Measurements from ENCODE around the gene ACSS1. TPM values are rescaled to one million over a fixed set of nuclear protein-coding genes. Genes with fewer than 3 reads are reported as not detected.

ACSS1 gene
- total RNA-seq, 2 experiments from 2014 or later = 40.9 to 42.5 TPM

DNA sequence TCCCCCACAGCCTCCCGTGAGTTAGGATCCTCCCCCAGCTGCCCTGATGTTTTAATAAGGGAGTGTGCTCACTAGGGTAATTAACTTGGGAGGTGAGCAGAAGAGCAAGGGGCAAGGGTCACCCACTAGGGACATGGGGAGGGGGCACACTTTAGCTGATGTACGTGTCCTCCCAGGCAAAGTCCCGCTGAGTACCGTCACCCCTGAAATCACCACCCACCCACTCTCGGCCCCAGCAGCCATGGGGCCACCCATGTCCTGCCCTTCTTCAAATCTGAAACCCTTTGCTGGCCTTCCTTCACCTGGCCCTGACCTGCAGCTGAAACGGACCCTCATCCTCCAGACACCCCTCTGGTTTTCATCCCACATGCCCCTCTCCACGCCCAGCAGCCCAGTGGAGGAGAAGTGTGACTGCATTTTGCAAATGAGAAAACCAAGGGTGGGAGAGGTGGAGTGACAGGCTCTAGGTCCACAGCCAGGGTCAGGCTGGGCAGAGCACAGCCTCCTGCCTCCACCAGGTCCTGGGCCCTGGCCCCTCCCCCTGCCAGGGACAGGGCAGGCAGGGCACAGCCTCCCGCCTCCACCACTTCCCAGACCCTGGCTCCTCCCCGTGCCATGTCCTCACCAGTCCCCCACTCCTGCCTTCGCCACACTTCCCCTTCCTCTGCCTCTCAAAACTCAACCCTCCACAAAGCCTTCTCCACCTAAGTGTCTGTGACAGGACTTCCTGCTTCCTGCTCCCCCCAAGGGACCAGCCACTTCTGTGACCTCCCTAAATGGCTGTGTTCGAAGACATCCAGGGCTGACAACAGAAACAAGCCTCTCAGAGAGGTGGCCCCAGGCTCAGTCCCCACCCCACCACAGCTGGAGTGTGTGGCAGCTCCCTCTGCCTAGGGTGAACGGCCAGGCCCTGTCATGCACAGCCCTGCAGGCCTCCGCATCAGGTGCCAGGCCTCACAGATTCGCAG, 15.1 kb downstream of the ACSS1 start:
- peaks cover 51% of the 10 kb centered on the region for H3K4me1 Mint-ChIP-seq (ENCODE audit: low read depth)
- peak overlapping the region; percentile 37 for H3K4me3 Mint-ChIP-seq
- peaks cover 8% of the 10 kb centered on the region for H3K36me3 Mint-ChIP-seq (ENCODE audit: low read depth)
- H3K9me3 Mint-ChIP-seq (ENCODE audit: insufficient read depth) = no peaks in the 10 kb centered on the region
- peak overlapping the region; percentile 89 for H3K27ac Mint-ChIP-seq
- ChIA-PET CTCF (no interaction called here), POLR2A (interaction anchor here (0.7 to 4.1 kb wide), 2 partner anchors 11 to 15 kb away, joined by 3 to 19 read pairs; partner anchors contain the start of gene ACSS1)
- no peaks in the 10 kb centered on the region for H3K27me3 Mint-ChIP-seq (ENCODE audit: low read depth)
- ATAC-seq (peak; percentile 84), DNase-seq (peak; percentile 77)

GRCh38 chr20:25041813-25042530, 16.0 kb downstream of the ACSS1 start:
- Mint-ChIP-seq H3K4me3 (no peak overlapping the region), H3K27me3 (ENCODE audit: low read depth) (no peaks in the 10 kb centered on the region), H3K36me3 (ENCODE audit: low read depth) (peaks cover 8% of the 10 kb centered on the region), H3K9me3 (ENCODE audit: insufficient read depth) (no peaks in the 10 kb centered on the region), H3K27ac (peak overlapping the region; percentile 89), H3K4me1 (ENCODE audit: low read depth) (peaks cover 60% of the 10 kb centered on the region)
- CTCF ChIA-PET = no interaction called here
- no peak for DNase-seq
- POLR2A ChIA-PET = interaction anchor here (4.1 kb wide), 1 partner anchor 16 kb away, joined by 19 read pairs; the partner anchor contains the start of gene ACSS1
- ATAC-seq = no peak

DNA sequence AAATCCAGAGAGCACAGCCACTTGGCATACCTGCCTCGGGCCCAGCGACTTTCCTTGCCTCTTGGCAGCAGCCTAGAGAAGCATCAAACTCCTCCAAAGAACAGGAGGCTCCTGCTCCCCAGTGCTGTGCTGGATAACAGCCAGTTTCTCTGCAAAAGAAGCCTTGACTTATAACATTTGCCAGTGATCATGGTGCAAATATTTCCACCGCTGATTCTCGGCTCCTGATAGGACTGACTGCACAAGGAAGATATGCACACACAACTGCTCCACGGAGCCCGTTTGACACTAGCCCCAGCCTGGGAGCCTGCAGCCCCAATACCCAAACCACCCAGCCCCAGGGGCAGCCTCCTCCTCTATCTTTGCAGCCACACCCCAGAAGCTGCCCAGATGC, 17.5 kb downstream of the ACSS1 start:
- no peaks in the 10 kb centered on the region for H3K9me3 Mint-ChIP-seq (ENCODE audit: insufficient read depth)
- H3K27ac Mint-ChIP-seq = peak overlapping the region; percentile 34
- CTCF ChIA-PET = no interaction called here
- no peak overlapping the region for H3K4me3 Mint-ChIP-seq
- H3K27me3 Mint-ChIP-seq (ENCODE audit: low read depth) = no peaks in the 10 kb centered on the region
- peaks cover 13% of the 10 kb centered on the region for H3K36me3 Mint-ChIP-seq (ENCODE audit: low read depth)
- peaks cover 75% of the 10 kb centered on the region for H3K4me1 Mint-ChIP-seq (ENCODE audit: low read depth)
- POLR2A ChIA-PET = no interaction called here
- no peak for DNase-seq
- ATAC-seq = no peak

- CTCF ChIA-PET = interaction anchor here (1.2 kb wide), 1 partner anchor 46 kb away, joined by 3 read pairs; no protein-coding TSS in a partner anchor
- H3K36me3 Mint-ChIP-seq (ENCODE audit: low read depth) = peaks cover 13% of the 10 kb centered on the region
- H3K9me3 Mint-ChIP-seq (ENCODE audit: insufficient read depth) = no peaks in the 10 kb centered on the region
- no peak for DNase-seq
- H3K27me3 Mint-ChIP-seq (ENCODE audit: low read depth) = no peaks in the 10 kb centered on the region
- no peak for ATAC-seq
- peaks cover 75% of the 10 kb centered on the region for H3K4me1 Mint-ChIP-seq (ENCODE audit: low read depth)
- POLR2A ChIA-PET = no interaction called here
- H3K27ac Mint-ChIP-seq = peak overlapping the region; percentile 55
- no peak overlapping the region for H3K4me3 Mint-ChIP-seq
Measured at GRCh38 chr20:25039697-25040437, 18.1 kb downstream of the ACSS1 start.

GRCh38 chr20:25038591-25039015, 19.3 kb downstream of the ACSS1 start:
- H3K36me3 Mint-ChIP-seq (ENCODE audit: low read depth) = peaks cover 13% of the 10 kb centered on the region
- H3K4me1 Mint-ChIP-seq (ENCODE audit: low read depth) = peaks cover 69% of the 10 kb centered on the region
- no peaks in the 10 kb centered on the region for H3K27me3 Mint-ChIP-seq (ENCODE audit: low read depth)
- H3K4me3 Mint-ChIP-seq = no peak overlapping the region
- POLR2A ChIA-PET = interaction anchor here (1.6 to 4.2 kb wide), 2 partner anchors 10 to 19 kb away, joined by 4 to 31 read pairs; partner anchors contain the start of gene ACSS1
- H3K27ac Mint-ChIP-seq = peak overlapping the region; percentile 86
- CTCF ChIA-PET = interaction anchor here (1.2 kb wide), 1 partner anchor 44 kb away, joined by 3 read pairs; no protein-coding TSS in a partner anchor
- DNase-seq = no peak
- ATAC-seq = no peak
- H3K9me3 Mint-ChIP-seq (ENCODE audit: insufficient read depth) = no peaks in the 10 kb centered on the region

GRCh38 chr20:25038103-25038410, 19.9 kb downstream of the ACSS1 start:
- no peak overlapping the region for H3K4me3 Mint-ChIP-seq
- CTCF ChIA-PET = interaction anchor here (1.5 to 2.5 kb wide), 2 partner anchors 27 to 106 kb away, joined by 3 to 17 read pairs; no protein-coding TSS in a partner anchor
- ATAC-seq (no peak), DNase-seq (no peak)
- H3K27me3 Mint-ChIP-seq (ENCODE audit: low read depth) = no peaks in the 10 kb centered on the region
- H3K4me1 Mint-ChIP-seq (ENCODE audit: low read depth) = peaks cover 67% of the 10 kb centered on the region
- no peaks in the 10 kb centered on the region for H3K9me3 Mint-ChIP-seq (ENCODE audit: insufficient read depth)
- H3K36me3 Mint-ChIP-seq (ENCODE audit: low read depth) = peaks cover 13% of the 10 kb centered on the region
- POLR2A ChIA-PET = interaction anchor here (1.6 to 4.2 kb wide), 2 partner anchors 11 to 20 kb away, joined by 4 to 31 read pairs; partner anchors contain the start of gene ACSS1
- H3K27ac Mint-ChIP-seq = peak overlapping the region; percentile 86

DNA sequence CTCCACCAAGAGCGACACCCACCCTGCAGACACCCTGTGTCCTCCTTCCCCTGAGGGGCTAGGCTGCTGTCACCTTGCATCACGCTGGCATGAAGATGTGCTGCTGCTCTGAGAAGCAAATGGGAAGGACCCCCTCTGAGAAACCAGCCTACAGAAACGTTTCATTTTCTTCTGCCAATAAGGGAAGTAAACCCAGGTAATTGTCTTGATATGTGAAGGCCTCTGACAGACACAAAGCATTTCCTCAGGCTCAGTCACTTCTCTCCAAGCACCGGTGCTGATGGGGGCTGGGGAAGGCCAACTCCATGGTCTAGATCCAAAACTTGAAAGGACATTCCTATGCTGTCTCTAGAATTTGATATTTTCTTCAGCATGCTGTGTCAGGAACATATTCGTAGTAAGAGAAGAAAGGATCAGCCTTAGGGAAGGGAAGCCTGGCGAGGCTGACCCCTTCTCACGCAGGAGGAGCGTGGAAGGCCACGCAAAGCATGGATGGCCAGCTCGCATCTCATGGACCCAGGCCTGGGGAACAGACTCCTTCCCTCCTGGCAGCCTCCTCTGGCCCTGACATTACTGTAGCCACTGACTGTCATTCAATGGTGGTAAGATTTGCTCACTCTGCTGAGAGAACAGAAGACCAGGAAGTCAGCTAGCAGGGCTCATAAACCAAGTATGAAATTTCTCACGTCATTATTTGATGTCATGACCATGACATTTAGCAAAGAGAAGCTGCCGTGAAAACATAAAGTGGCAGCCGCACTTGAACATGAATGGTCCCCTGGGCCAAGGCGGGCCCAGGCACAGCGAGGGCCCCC, 20.4 kb downstream of the ACSS1 start:
- no peaks in the 10 kb centered on the region for H3K27me3 Mint-ChIP-seq (ENCODE audit: low read depth)
- ChIA-PET CTCF (interaction anchor here (1.2 to 2.5 kb wide), 5 partner anchors 18 to 105 kb away, joined by 3 to 17 read pairs (median 7); no protein-coding TSS in a partner anchor), POLR2A (interaction anchor here (1.6 to 4.2 kb wide), 2 partner anchors 11 to 20 kb away, joined by 4 to 31 read pairs; partner anchors contain the start of gene ACSS1)
- H3K27ac Mint-ChIP-seq = peak overlapping the region; percentile 86
- H3K4me3 Mint-ChIP-seq = peak overlapping the region; percentile 52
- no peaks in the 10 kb centered on the region for H3K9me3 Mint-ChIP-seq (ENCODE audit: insufficient read depth)
- peak; percentile 27 for DNase-seq
- H3K36me3 Mint-ChIP-seq (ENCODE audit: low read depth) = peaks cover 11% of the 10 kb centered on the region
- peak; percentile 56 for ATAC-seq
- peaks cover 61% of the 10 kb centered on the region for H3K4me1 Mint-ChIP-seq (ENCODE audit: low read depth)

- POLR2A ChIA-PET = interaction anchor here (1.0 to 4.2 kb wide), 2 partner anchors 21 to 44 kb away, joined by 4 to 31 read pairs; partner anchors contain the start of genes ACSS1 and APMAP
- Mint-ChIP-seq H3K9me3 (ENCODE audit: insufficient read depth) (no peaks in the 10 kb centered on the region), H3K27me3 (ENCODE audit: low read depth) (no peaks in the 10 kb centered on the region), H3K4me3 (peak overlapping the region; percentile 52), H3K36me3 (ENCODE audit: low read depth) (peaks cover 11% of the 10 kb centered on the region), H3K4me1 (ENCODE audit: low read depth) (peaks cover 51% of the 10 kb centered on the region), H3K27ac (peak overlapping the region; percentile 86)
- DNase-seq (no peak), ATAC-seq (no peak)
- CTCF ChIA-PET = interaction anchor here (1.1 to 2.5 kb wide), 5 partner anchors 19 to 42 kb away, joined by 3 to 17 read pairs (median 7); no protein-coding TSS in a partner anchor
Measured at GRCh38 chr20:25036331-25036936, 21.5 kb downstream of the ACSS1 start.

- Mint-ChIP-seq H3K27me3 (ENCODE audit: low read depth) (no peaks in the 10 kb centered on the region), H3K36me3 (ENCODE audit: low read depth) (peaks cover 11% of the 10 kb centered on the region), H3K4me3 (peak overlapping the region; percentile 52), H3K9me3 (ENCODE audit: insufficient read depth) (no peaks in the 10 kb centered on the region), H3K4me1 (ENCODE audit: low read depth) (peaks cover 48% of the 10 kb centered on the region), H3K27ac (peak overlapping the region; percentile 86)
- ATAC-seq = peak; percentile 80
- DNase-seq = peak; percentile 65
- ChIA-PET POLR2A (interaction anchor here (1.0 to 4.2 kb wide), 2 partner anchors 22 to 43 kb away, joined by 4 to 31 read pairs; partner anchors contain the start of genes ACSS1 and APMAP), CTCF (interaction anchor here (1.1 to 2.5 kb wide), 4 partner anchors 19 to 41 kb away, joined by 3 to 17 read pairs (median 10); no protein-coding TSS in a partner anchor)
Measured at GRCh38 chr20:25035921-25036320, 22.0 kb downstream of the ACSS1 start.

DNA sequence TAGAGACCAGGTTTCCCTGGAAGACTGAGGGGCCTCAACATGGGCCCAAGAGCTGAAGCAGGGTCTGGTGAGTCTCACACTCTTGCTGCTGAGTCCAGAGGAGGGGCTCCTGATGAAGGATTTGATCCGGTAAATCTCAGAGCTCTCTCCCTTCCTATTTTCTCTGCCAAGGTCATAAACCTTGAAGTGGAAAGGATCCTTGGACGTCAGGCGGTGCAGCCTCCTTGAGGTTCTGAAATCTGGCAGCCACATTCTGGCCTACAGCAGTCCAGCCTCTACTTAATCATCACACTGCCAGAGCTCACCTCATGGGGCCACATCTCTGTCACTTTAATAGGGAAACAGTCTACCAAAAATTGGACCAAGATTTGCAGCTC, 24.0 kb downstream of the ACSS1 start:
- Mint-ChIP-seq H3K36me3 (ENCODE audit: low read depth) (peaks cover 15% of the 10 kb centered on the region), H3K27ac (no peak overlapping the region), H3K9me3 (ENCODE audit: insufficient read depth) (no peaks in the 10 kb centered on the region), H3K4me1 (ENCODE audit: low read depth) (peaks cover 42% of the 10 kb centered on the region), H3K27me3 (ENCODE audit: low read depth) (no peaks in the 10 kb centered on the region), H3K4me3 (no peak overlapping the region)
- CTCF ChIA-PET = interaction anchor here (0.8 to 3.4 kb wide), 6 partner anchors 20 to 260 kb away, joined by 3 to 17 read pairs (median 4); no protein-coding TSS in a partner anchor
- DNase-seq = no peak
- POLR2A ChIA-PET = interaction anchor here (1.3 to 1.8 kb wide), 2 partner anchors 10 to 24 kb away, joined by 4 to 5 read pairs; no protein-coding TSS in a partner anchor
- no peak for ATAC-seq

All from activated CD8-positive, alpha-beta T cell treated with anti-CD3 and anti-CD28 coated beads, Interleukin-2, amount 10 ng/mL, durations not matched to agents 7 days and 5 days (primary cell).